Psoas muscle (tissue), 8 donors: ENCODE measurements around the gene FEV. TPM values are rescaled to one million over a fixed set of nuclear protein-coding genes. Genes with fewer than 3 reads are reported as not detected.

Experiments
- ATAC-seq, 4 donors: fragments of 200-7000 bp; cut with Tn5 transposase; one replicate each; pipeline ENCODE4 v1.9.1; 2020; ENCODE audit warnings: moderate library complexity in 3 of 4, mild to moderate bottlenecking in 2 of 4
- DNase-seq, 2 donors: peaks; one replicate each; pipeline ENCODE4 v3.0.0-alpha.2; 2020
- H3K27ac ChIP-seq: fragments of 200-600 bp; one replicate; pipeline ENCODE4 v1.8.0; 2022
- H3K27me3 ChIP-seq, 3 donors: fragments of 200-600 bp in 1 of 3; one replicate each; pipeline versions ENCODE4 v1.6.1 to v1.8.0; 2013 to 2022; ENCODE audit warnings: low read length in 2 of 3, mild to moderate bottlenecking in 2 of 3, moderate library complexity in 1 of 3; ENCODE audit not compliant: insufficient read depth in 3 of 3
- H3K36me3 ChIP-seq, 2 donors: fragments of 200-600 bp in 1 of 2; one replicate each; pipeline versions ENCODE4 v1.6.1 to v1.8.0; 2013 to 2022; ENCODE audit warnings: low read depth in 1 of 2, mild to moderate bottlenecking in 1 of 2, moderate library complexity in 1 of 2; ENCODE audit not compliant: insufficient read depth in 1 of 2
- H3K4me1 ChIP-seq: fragments of 200-600 bp; one replicate; pipeline ENCODE4 v1.8.0; 2022
- H3K4me3 ChIP-seq: fragments of 200-600 bp; one replicate; pipeline ENCODE4 v1.8.0; 2022; ENCODE audit warnings: mild to moderate bottlenecking
- H3K9me3 ChIP-seq: fragments of 200-600 bp; one replicate; pipeline ENCODE4 v1.8.0; 2022
- CTCF ChIP-seq: fragments of 200-600 bp; IDR thresholded peaks from one replicate; pipeline ENCODE4 v1.8.0; 2022; ENCODE audit warnings: antibody characterized with exemption
- WGBS, 3 donors: extraction: QIAGEN DNeasy Blood & Tissue Kit; methylation state at CpG; one replicate each; pipeline versions ENCODE4 v1.1.6 to v1.1.7; 2013; 5-methylcytosine and 5-hydroxymethylcytosine counted together
- intact Hi-C, 2 donors: fragments of 100-400 bp; cut with DNase I; formaldehyde crosslinking; loops; one replicate each; pipeline versions ENCODE4 v1.11.0 to v1.14.2; 2022
- polyA plus RNA-seq, 3 donors: library from polyadenylated mRNA; stranded (reverse); fragments of 200-250 nt; gene quantifications; one replicate each; pipeline ENCODE4 v1.2.3, GENCODE V29; 2013
- total RNA-seq, 4 donors: library from RNA; stranded (reverse); fragmentation: NEBNext Ultra II Directional in 2 of 4; extraction: Animal tissue kit (Norgen Biotek cat#: 25700) in 2 of 4; gene quantifications; one replicate each; pipeline versions ENCODE4 v1.2.1 to v1.2.4, GENCODE V29; 2021 to 2023
- donor health status: healthy with polysubstance abuse.
- donor health status: DM: no; HTN: no; CAD: no; lungs with moderate emphysema.
- donor health status: Bipolar disorder and iron deficiency.
- donor health status: healthy.
- donor health status: DM: yes; HTN: yes; CAD: no.
- donor health status: DM: no; HTN: no; CAD: no.
- donor health status: DM: no; HTN: no; CAD: no.
- donor health status: DM: yes; HTN: yes; CAD: no.

The FEV gene
- total and polyA plus RNA-seq, 7 donors, result not detected

GRCh38 chr2:218996937-218997336, 12.0 kb upstream of the FEV start:
- no peak for DNase-seq
- Histone ChIP-seq H3K27me3 (peaks cover 0 to 79% (median 44%) of the 10 kb centered on the region in 3 donors), H3K4me3 (no peak overlapping the region), H3K9me3 (no peaks in the 10 kb centered on the region), H3K4me1 (peaks cover 15% of the 10 kb centered on the region), H3K36me3 (no peaks in the 10 kb centered on the region), H3K27ac (no peak overlapping the region)
- intact Hi-C loops, result no loop called here
- WGBS, 3 donors, result 23 to 25% (median 24%) methylated on average over 4 of the region's 4 CpGs
- TF ChIP-seq CTCF, result no peak
- peak in 1 of 4 donors; percentile 19 for ATAC-seq

- Histone ChIP-seq H3K9me3 (no peaks in the 10 kb centered on the region), H3K4me3 (peak overlapping the region; percentile 51), H3K4me1 (peaks cover 15% of the 10 kb centered on the region), H3K36me3 (no peaks in the 10 kb centered on the region), H3K27me3 (peaks cover 0 to 79% (median 45%) of the 10 kb centered on the region in 3 donors), H3K27ac (no peak overlapping the region)
- WGBS, 3 donors, result 1 to 4% (median 3%) methylated on average over 35 to 43 of the region's 43 CpGs
- TF ChIP-seq CTCF, result peak; percentile 85
- peak; percentile 91 to 97 (median 94) for ATAC-seq
- peak; percentile 90 to 94 for DNase-seq
- intact Hi-C loops, result no loop called here
Measured at GRCh38 chr2:218995972-218996711, 11.2 kb upstream of the FEV start.

- peaks cover 0 to 79% (median 45%) of the 10 kb centered on the region in 3 donors for H3K27me3 ChIP-seq
- ATAC-seq, result peak in 1 of 4 donors; percentile 5
- 22 to 27% (median 27%) methylated on average over 8 of the region's 8 CpGs for WGBS, 3 donors
- no peak overlapping the region for H3K27ac ChIP-seq
- H3K36me3 ChIP-seq, result no peaks in the 10 kb centered on the region
- intact Hi-C loops, result no loop called here
- TF ChIP-seq CTCF, result no peak
- no peak for DNase-seq
- H3K4me1 ChIP-seq, result peaks cover 15% of the 10 kb centered on the region
- no peaks in the 10 kb centered on the region for H3K9me3 ChIP-seq
- H3K4me3 ChIP-seq, result no peak overlapping the region
Measured at GRCh38 chr2:218995561-218995960, 10.6 kb upstream of the FEV start.

GRCh38 chr2:218993345-218994315, 8.6 kb upstream of the FEV start, which contains the start of gene CRYBA2:
Gene CRYBA2 (minus strand): TSS chr2:218993422. CDS start chr2:218993176, 246 bp downstream.
- Histone ChIP-seq H3K27me3 (peaks cover 0 to 84% (median 50%) of the 10 kb centered on the region in 3 donors), H3K36me3 (no peaks in the 10 kb centered on the region), H3K4me3 (peak within 1 kb of the TSS; percentile 63), H3K9me3 (no peaks in the 10 kb centered on the region), H3K4me1 (peaks cover 15% of the 10 kb centered on the region), H3K27ac (no peak within 1 kb of the TSS)
- no peak for TF ChIP-seq CTCF
- intact Hi-C loops, result no loop called here
- ATAC-seq, result peak in 3 of 4 donors; percentile 8 to 24 (median 19)
- WGBS, 3 donors, result 2 to 3% (median 2%) methylated on average over 78 to 88 of the region's 88 CpGs
- peak in 1 of 2 donors; percentile 50 for DNase-seq
